Right renal pelvis (tissue), 4 donors: ENCODE data around the gene NBEA. TPM values are rescaled to one million over a fixed set of nuclear protein-coding genes. Genes with fewer than 3 reads are reported as not detected.

Source experiments
- DNase-seq, 4 donors: peaks; one replicate each; pipeline ENCODE4 v3.0.0-alpha.2; 2013; ENCODE audit warnings: low read depth in 4 of 4, low spot score in 3 of 4, missing footprints in 1 of 4
- polyA plus RNA-seq, 4 donors: library from polyadenylated mRNA; unstranded; fragments of 120-200 nt; gene quantifications; one replicate each; pipeline ENCODE4 v1.2.1, GENCODE V29; 2013; ENCODE audit not compliant: insufficient read length in 4 of 4

Gene NBEA
- polyA plus RNA-seq, 4 donors, result 15.6 to 19.9 (median 18.3) TPM

- DNase-seq, result no peak
Observed at GRCh38 chr13:35484384-35484783, 542.3 kb downstream of the NBEA start.

GRCh38 chr13:35485424-35485823, 543.4 kb downstream of the NBEA start:
- DNase-seq, result no peak

- no peak for DNase-seq
Observed at GRCh38 chr13:35489050-35489449, 547.0 kb downstream of the NBEA start.

- DNase-seq, result no peak
Observed at GRCh38 chr13:35496006-35496405, 553.9 kb downstream of the NBEA start.

- no peak for DNase-seq
Observed at GRCh38 chr13:35496761-35497386, 554.8 kb downstream of the NBEA start.

- DNase-seq, result no peak
Observed at GRCh38 chr13:35498231-35498630, 556.2 kb downstream of the NBEA start.

- no peak for DNase-seq
Observed at GRCh38 chr13:35499196-35499662, 557.2 kb downstream of the NBEA start.

- no peak for DNase-seq
Observed at GRCh38 chr13:35499676-35500075, 557.6 kb downstream of the NBEA start.

GRCh38 chr13:35500144-35500543, 558.1 kb downstream of the NBEA start:
- no peak for DNase-seq

GRCh38 chr13:35501661-35502235, 559.7 kb downstream of the NBEA start:
- no peak for DNase-seq

GRCh38 chr13:35502456-35502855, 560.4 kb downstream of the NBEA start:
- no peak for DNase-seq

GRCh38 chr13:35512271-35512920, 570.3 kb downstream of the NBEA start:
- DNase-seq, result no peak

GRCh38 chr13:35514061-35514477, 572.0 kb downstream of the NBEA start:
- no peak for DNase-seq

- no peak for DNase-seq
Observed at GRCh38 chr13:35514801-35515502, 572.9 kb downstream of the NBEA start.

- DNase-seq, result no peak
Observed at GRCh38 chr13:35518337-35518946, 576.4 kb downstream of the NBEA start.

- DNase-seq, result no peak
Observed at GRCh38 chr13:35524171-35524570, 582.1 kb downstream of the NBEA start.

GRCh38 chr13:35526577-35526976, 584.5 kb downstream of the NBEA start:
- DNase-seq, result no peak

GRCh38 chr13:35527451-35527850, 585.4 kb downstream of the NBEA start:
- no peak for DNase-seq

- no peak for DNase-seq
Observed at GRCh38 chr13:35530147-35530546, 588.1 kb downstream of the NBEA start.

GRCh38 chr13:35530581-35530980, 588.5 kb downstream of the NBEA start:
- no peak for DNase-seq

- no peak for DNase-seq
Observed at GRCh38 chr13:35531526-35531925, 589.5 kb downstream of the NBEA start.
